Liver (tissue), 9 donors: ENCODE measurements around the gene PCDHGB4. TPM values are rescaled to one million over a fixed set of nuclear protein-coding genes. Genes with fewer than 3 reads are reported as not detected.
A peak's percentile ranks its signal among the peaks of the same experiment; 100 is the strongest.

Source experiments
- DNase-seq: peaks from one replicate; pipeline ENCODE4 v3.0.0-alpha.2; 2017; ENCODE audit warnings: low spot score
- H3K27ac ChIP-seq, 2 donors: one replicate each; pipeline ENCODE4 v1.7.0; 2013; ENCODE audit warnings: inconsistent platforms in 2 of 2, low read length in 2 of 2, control low read depth in 1 of 2, low read depth in 1 of 2, mild to moderate bottlenecking in 1 of 2
- H3K27me3 ChIP-seq, 4 donors: one replicate each; pipeline versions ENCODE4 v1.6.1 to v1.7.0; 2013; ENCODE audit warnings: low read length in 3 of 4, inconsistent platforms in 1 of 4, mild to moderate bottlenecking in 1 of 4, moderate library complexity in 1 of 4; ENCODE audit not compliant: control insufficient read depth in 4 of 4, insufficient read depth in 4 of 4
- H3K36me3 ChIP-seq, 4 donors: one replicate each; pipeline versions ENCODE4 v1.6.1 to v1.7.0; 2013; ENCODE audit warnings: low read length in 3 of 4, mild to moderate bottlenecking in 3 of 4, low read depth in 1 of 4, moderate library complexity in 1 of 4; ENCODE audit not compliant: control insufficient read depth in 4 of 4, insufficient read depth in 3 of 4
- H3K4me1 ChIP-seq, 4 donors: one replicate each; pipeline versions ENCODE4 v1.6.1 to v1.7.0; 2013; ENCODE audit warnings: low read length in 3 of 4, mild to moderate bottlenecking in 3 of 4, moderate library complexity in 1 of 4; ENCODE audit not compliant: control insufficient read depth in 4 of 4, insufficient read depth in 4 of 4
- H3K4me3 ChIP-seq, 3 donors: one replicate each; pipeline versions ENCODE4 v1.6.1 to v1.7.0; 2013; ENCODE audit warnings: low read length in 3 of 3, control low read depth in 1 of 3, low read depth in 1 of 3, mild to moderate bottlenecking in 1 of 3
- H3K9ac ChIP-seq, 2 donors: one replicate each; pipeline ENCODE4 v1.7.0; 2013; ENCODE audit warnings: low read length in 2 of 2, mild to moderate bottlenecking in 2 of 2, moderate library complexity in 2 of 2, control low read depth in 1 of 2, low read depth in 1 of 2
- H3K9me3 ChIP-seq, 4 donors: one replicate each; pipeline versions ENCODE4 v1.6.1 to v1.7.0; 2013; ENCODE audit warnings: low read length in 3 of 4; ENCODE audit not compliant: control insufficient read depth in 4 of 4
- CTCF ChIP-seq: fragments of 150-350 bp; IDR thresholded peaks from 2 replicates; pipeline ENCODE4 v1.5.1; 2017; ENCODE audit warnings: improper control_type of control experiment, low read depth, low read length; ENCODE audit not compliant: missing input control
- EGR1 ChIP-seq, 2 donors: IDR thresholded peaks; 2 replicates each; pipeline ENCODE4 v1.6.1; 2016 to 2018; ENCODE audit warnings: antibody characterized with exemption in 2 of 2, low read depth in 2 of 2
- FOXA2 ChIP-seq: IDR thresholded peaks from 2 replicates; pipeline ENCODE4 v1.6.1; 2016; ENCODE audit warnings: antibody characterized with exemption
- GABPA ChIP-seq, 2 donors: IDR thresholded peaks in 1 of 2; conservative IDR thresholded peaks in 1 of 2; 2 replicates each; pipeline ENCODE4 v1.6.1; 2016; ENCODE audit warnings: antibody characterized with exemption in 2 of 2, mild to moderate bottlenecking in 1 of 2, moderate library complexity in 1 of 2
- HNF4A ChIP-seq, 2 donors: conservative IDR thresholded peaks; 2 replicates each; pipeline ENCODE4 v1.6.1; 2016; ENCODE audit warnings: antibody characterized with exemption in 2 of 2, mild to moderate bottlenecking in 2 of 2
- HNF4G ChIP-seq: IDR thresholded peaks from 2 replicates; pipeline ENCODE4 v1.6.1; 2016; ENCODE audit warnings: antibody characterized with exemption
- JUND ChIP-seq, 2 donors: IDR thresholded peaks; 2 replicates each; pipeline ENCODE4 v1.6.1; 2016; ENCODE audit warnings: antibody characterized with exemption in 2 of 2
- RAD21 ChIP-seq, 2 donors: IDR thresholded peaks; 2 replicates each; pipeline ENCODE4 v1.6.1; 2016; ENCODE audit warnings: antibody characterized with exemption in 2 of 2, mild to moderate bottlenecking in 2 of 2
- REST ChIP-seq: IDR thresholded peaks from 2 replicates; pipeline ENCODE4 v1.6.1; 2016; ENCODE audit warnings: antibody characterized with exemption, mild to moderate bottlenecking
- RXRA ChIP-seq, 2 donors: IDR thresholded peaks; 2 replicates each; pipeline ENCODE4 v1.6.1; 2017 to 2018; ENCODE audit warnings: antibody characterized with exemption in 2 of 2, mild to moderate bottlenecking in 1 of 2
- SP1 ChIP-seq: IDR thresholded peaks from 2 replicates; pipeline ENCODE4 v1.6.1; 2018; ENCODE audit warnings: antibody characterized with exemption, mild to moderate bottlenecking
- TAF1 ChIP-seq: conservative IDR thresholded peaks from 2 replicates; pipeline ENCODE4 v1.6.1; 2016; ENCODE audit warnings: antibody characterized with exemption, mild to moderate bottlenecking
- YY1 ChIP-seq: IDR thresholded peaks from 2 replicates; pipeline ENCODE4 v1.6.1; 2016; ENCODE audit warnings: antibody characterized with exemption, mild to moderate bottlenecking
- ZBTB33 ChIP-seq: IDR thresholded peaks from 2 replicates; pipeline ENCODE4 v1.6.1; 2016; ENCODE audit warnings: antibody characterized with exemption
- WGBS: extraction: QIAGEN DNeasy Blood & Tissue Kit; methylation state at CpG from one replicate; pipeline ENCODE4 v1.1.7; 2013; 5-methylcytosine and 5-hydroxymethylcytosine counted together
- polyA plus RNA-seq, 2 donors: library from polyadenylated mRNA; stranded (reverse) in 1 of 2; unstranded in 1 of 2; fragments of 200-250 nt in 1 of 2; fragments of >200 nt in 1 of 2; fragmentation: Nextera tagmentation in 1 of 2; extraction: Ambion mirVana in 1 of 2; gene quantifications; one replicate each; pipeline versions ENCODE4 v1.2.1 to v1.2.3, GENCODE V29; 2013 to 2015
- total RNA-seq, 2 donors: library from RNA; depleted of rRNA; stranded (reverse); fragments of >200 nt; gene quantifications; one replicate each; pipeline ENCODE4 v1.2.3, GENCODE V29; 2014
- TF ChIP-seq, protein P1 (sequence below): IDR thresholded peaks from 2 replicates; pipeline ENCODE4 v1.6.1; 2016; ENCODE audit warnings: antibody characterized with exemption
- TF ChIP-seq, protein P2 (sequence below): IDR thresholded peaks from 2 replicates; pipeline ENCODE4 v1.6.1; 2016; ENCODE audit warnings: antibody characterized with exemption
- donor health status: healthy.
- donor health status: healthy.
- donor health status: healthy.
- donor health status: healthy.
- donor health status: healthy.

Gene PCDHGB4
- total and polyA plus RNA-seq, 4 donors, result 0.76 to 2.8 (median 1.6) TPM

DNA sequence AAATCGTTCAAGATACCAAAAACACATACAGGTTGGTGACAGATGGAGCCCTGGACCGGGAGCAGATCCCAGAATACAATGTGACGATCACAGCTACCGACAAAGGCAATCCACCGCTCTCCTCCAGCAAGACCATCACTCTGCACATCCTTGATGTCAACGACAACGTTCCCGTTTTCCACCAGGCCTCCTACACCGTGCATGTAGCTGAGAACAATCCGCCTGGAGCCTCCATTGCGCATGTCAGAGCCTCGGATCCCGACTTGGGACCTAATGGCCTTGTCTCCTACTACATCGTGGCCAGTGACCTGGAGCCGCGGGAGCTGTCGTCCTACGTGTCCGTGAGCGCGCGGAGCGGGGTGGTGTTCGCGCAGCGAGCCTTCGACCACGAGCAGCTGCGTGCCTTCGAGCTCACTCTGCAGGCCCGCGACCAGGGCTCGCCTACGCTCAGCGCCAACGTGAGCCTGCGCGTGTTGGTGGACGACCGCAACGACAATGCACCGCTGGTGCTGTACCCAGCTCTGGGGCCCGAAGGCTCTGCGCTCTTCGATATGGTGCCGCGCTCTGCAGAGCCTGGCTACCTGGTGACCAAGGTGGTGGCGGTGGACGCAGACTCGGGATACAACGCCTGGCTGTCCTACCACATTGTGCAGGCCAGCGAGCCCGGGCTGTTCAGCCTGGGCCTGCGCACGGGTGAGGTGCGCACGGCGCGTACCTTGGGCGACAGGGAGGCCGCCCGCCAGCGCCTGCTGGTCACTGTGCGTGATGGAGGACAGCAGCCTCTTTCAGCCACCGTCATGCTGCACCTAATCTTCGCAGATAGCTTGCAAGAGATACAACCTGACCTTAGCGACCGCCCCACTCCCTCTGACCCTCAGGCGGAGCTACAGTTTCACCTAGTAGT is 15.7 kb upstream of the PCDHGB4 start:
- no peaks in the 10 kb centered on the region for H3K36me3 ChIP-seq
- WGBS, result 30% methylated on average over 69 of the region's 69 CpGs
- no peak for DNase-seq
- TF ChIP-seq, protein P1, sequence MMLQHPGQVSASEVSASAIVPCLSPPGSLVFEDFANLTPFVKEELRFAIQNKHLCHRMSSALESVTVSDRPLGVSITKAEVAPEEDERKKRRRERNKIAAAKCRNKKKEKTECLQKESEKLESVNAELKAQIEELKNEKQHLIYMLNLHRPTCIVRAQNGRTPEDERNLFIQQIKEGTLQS, result no peak
- TF ChIP-seq JUND (IDR thresholded peaks at IDR 0.05), result no peak
- TF ChIP-seq SP1, result no peak
- no peak for TF ChIP-seq YY1
- TF ChIP-seq, protein P2, sequence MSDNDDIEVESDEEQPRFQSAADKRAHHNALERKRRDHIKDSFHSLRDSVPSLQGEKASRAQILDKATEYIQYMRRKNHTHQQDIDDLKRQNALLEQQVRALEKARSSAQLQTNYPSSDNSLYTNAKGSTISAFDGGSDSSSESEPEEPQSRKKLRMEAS, result no peak
- no peak for TF ChIP-seq HNF4A (conservative IDR thresholded peaks at IDR 0.05)
- TF ChIP-seq CTCF, result no peak
- no peak for TF ChIP-seq GABPA (IDR thresholded peaks at IDR 0.05 in 1 of 2, conservative IDR thresholded peaks at IDR 0.05 in 1 of 2)
- no peak for TF ChIP-seq ZBTB33
- no peak for TF ChIP-seq HNF4G
- no peak for TF ChIP-seq EGR1 (IDR thresholded peaks at IDR 0.05; ENCODE audit: low read depth in 2 of 2)
- TF ChIP-seq TAF1, result no peak
- no peak for TF ChIP-seq RAD21 (IDR thresholded peaks at IDR 0.05)
- TF ChIP-seq RXRA (IDR thresholded peaks at IDR 0.05), result no peak
- no peak for TF ChIP-seq FOXA2
- peaks cover 0 to 5% (median 0%) of the 10 kb centered on the region in 4 donors for H3K27me3 ChIP-seq
- no peaks in the 10 kb centered on the region for H3K4me1 ChIP-seq
- H3K9ac ChIP-seq, result no peak overlapping the region
- H3K27ac ChIP-seq, result no peak overlapping the region
- H3K9me3 ChIP-seq, result peaks cover 35 to 73% (median 53%) of the 10 kb centered on the region in 4 donors
- H3K4me3 ChIP-seq, result peak overlapping the region in 2 of 3 donors; percentile 44 to 50

DNA sequence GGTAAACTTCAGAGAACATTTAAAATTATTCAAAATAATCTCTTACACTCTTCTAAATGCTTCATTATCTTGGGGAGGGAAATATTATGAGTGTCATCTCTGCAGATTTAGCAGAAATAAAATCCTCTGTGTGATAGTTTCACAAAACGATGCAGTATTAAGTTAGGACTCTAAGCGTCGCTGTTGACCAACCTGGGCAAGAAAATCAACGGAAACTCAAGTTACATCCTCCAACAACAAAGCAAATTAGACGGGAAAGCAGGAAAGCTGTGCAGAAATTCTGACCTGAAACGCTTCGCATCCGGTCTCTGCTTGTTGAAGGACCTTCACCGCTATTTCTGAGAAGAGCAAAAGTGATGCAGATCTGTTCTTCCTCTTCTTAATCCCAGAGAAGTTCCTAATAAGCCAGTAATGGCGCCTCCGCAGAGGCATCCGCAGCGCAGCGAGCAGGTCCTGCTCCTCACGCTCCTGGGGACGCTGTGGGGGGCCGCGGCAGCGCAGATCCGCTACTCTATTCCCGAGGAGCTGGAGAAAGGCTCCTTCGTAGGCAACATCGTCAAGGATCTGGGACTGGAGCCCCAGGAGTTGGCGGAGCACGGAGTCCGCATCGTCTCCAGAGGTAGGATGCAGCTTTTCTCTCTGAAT is 13.7 kb upstream of the PCDHGB4 start, which contains the start of gene PCDHGA6:
Gene PCDHGA6 (plus strand): TSS at position 219 of the 645 bp plus-strand sequence. CDS start 193 bp downstream, at position 412.
- Histone ChIP-seq H3K27ac (no peak within 1 kb of the TSS), H3K4me1 (no peaks in the 10 kb centered on the region), H3K9ac (no peak within 1 kb of the TSS), H3K4me3 (peak within 1 kb of the TSS in 2 of 3 donors; percentile 23 to 46), H3K27me3 (peaks cover 0 to 5% (median 0%) of the 10 kb centered on the region in 4 donors), H3K9me3 (peaks cover 37 to 83% (median 56%) of the 10 kb centered on the region in 4 donors), H3K36me3 (no peaks in the 10 kb centered on the region)
- 20% methylated on average over 27 of the region's 27 CpGs for WGBS
- DNase-seq, result no peak
- no peak for TF ChIP-seq ZBTB33
- no peak for TF ChIP-seq RXRA (IDR thresholded peaks at IDR 0.05)
- TF ChIP-seq HNF4G, result no peak
- no peak for TF ChIP-seq YY1
- peak; percentile 9 to 22 for TF ChIP-seq RAD21 (IDR thresholded peaks at IDR 0.05)
- TF ChIP-seq REST, result no peak
- TF ChIP-seq CTCF, result peak; percentile 13
